Loucy (cell line): ENCODE results near the gene ZFPM1.

Experiments
- H2AFZ ChIP-seq: fragments of 200-600 bp; sonication (generic); 2 replicates; pipeline ENCODE4 v1.6.0; 2016; ENCODE audit warnings: antibody characterized with exemption, mild to moderate bottlenecking, low read length, moderate library complexity
- H3F3A ChIP-seq: fragments of 200-600 bp; 2 replicates; pipeline ENCODE4 v1.6.0; 2016; ENCODE audit warnings: antibody characterized with exemption, low read depth, mild to moderate bottlenecking
- H3K27me3 ChIP-seq: fragments of 200-600 bp; sonication (generic); 2 replicates; pipeline ENCODE4 v1.6.1; 2014; ENCODE audit warnings: low read length, mild to moderate bottlenecking; ENCODE audit not compliant: insufficient read depth, poor library complexity, severe bottlenecking
- H3K36me3 ChIP-seq: fragments of 200-600 bp; sonication (generic); 2 replicates; pipeline ENCODE4 v1.6.1; 2016; ENCODE audit warnings: low read length; ENCODE audit not compliant: insufficient read depth
- H3K4me1 ChIP-seq: fragments of 200-600 bp; sonication (generic); 2 replicates; pipeline ENCODE4 v1.5.1; 2014; ENCODE audit warnings: low read length, mild to moderate bottlenecking; ENCODE audit not compliant: insufficient read depth, poor library complexity, severe bottlenecking
- H3K4me2 ChIP-seq: fragments of 200-600 bp; sonication (generic); 2 replicates; pipeline ENCODE4 v1.6.0; 2014; ENCODE audit warnings: antibody characterized with exemption, low read length, low read depth, mild to moderate bottlenecking; ENCODE audit not compliant: poor library complexity, severe bottlenecking
- H3K4me3 ChIP-seq: fragments of 200-600 bp; sonication (generic); 2 replicates; pipeline ENCODE4 v1.5.1; 2014; ENCODE audit warnings: low read length, mild to moderate bottlenecking, mixed read lengths; ENCODE audit not compliant: poor library complexity, severe bottlenecking
- H3K79me2 ChIP-seq: fragments of 200-600 bp; sonication (generic); 2 replicates; pipeline ENCODE4 v1.6.1; 2014; ENCODE audit warnings: low read length; ENCODE audit not compliant: insufficient read depth
- H3K9ac ChIP-seq: fragments of 200-600 bp; sonication (generic); 2 replicates; pipeline ENCODE4 v1.6.0; 2014; ENCODE audit warnings: mild to moderate bottlenecking, low read depth, low read length, moderate library complexity; ENCODE audit not compliant: poor library complexity, severe bottlenecking
- H3K9me2 ChIP-seq: fragments of 200-600 bp; sonication (generic); replicated peaks from 2 replicates; pipeline ENCODE4 v1.6.1; 2016; ENCODE audit warnings: low read depth, low read length, mixed read lengths
- H3K9me3 ChIP-seq: fragments of 200-600 bp; sonication (generic); 2 replicates; pipeline ENCODE4 v1.6.1; 2014; ENCODE audit warnings: mild to moderate bottlenecking, antibody characterized with exemption, low read length, low read depth; ENCODE audit not compliant: insufficient read depth
- H4K20me1 ChIP-seq: fragments of 200-600 bp; sonication (generic); 2 replicates; pipeline ENCODE4 v1.6.0; 2014; ENCODE audit warnings: antibody characterized with exemption, low read length, mild to moderate bottlenecking; ENCODE audit not compliant: insufficient read depth, poor library complexity, severe bottlenecking
- CTCF ChIP-seq: fragments of 200-600 bp; sonication (generic); conservative IDR thresholded peaks from 2 replicates; pipeline ENCODE4 v1.5.1; 2014; ENCODE audit warnings: mild to moderate bottlenecking, antibody characterized with exemption, low read length
- EZH2phosphoT487 ChIP-seq: fragments of 200-600 bp; IDR thresholded peaks from 2 replicates; pipeline ENCODE4 v1.6.1; 2018; ENCODE audit warnings: antibody characterized with exemption, mild to moderate bottlenecking, moderate library complexity, borderline replicate concordance

ZFPM1 gene

GRCh38 chr16:88433632-88434352 lies 19.3 kb upstream of the ZFPM1 start:
- no peaks in the 10 kb centered on the region for H3F3A ChIP-seq
- no peaks in the 10 kb centered on the region for H3K9me2 ChIP-seq
- no peaks in the 10 kb centered on the region for H3K36me3 ChIP-seq
- no peak overlapping the region for H3K4me2 ChIP-seq
- no peaks in the 10 kb centered on the region for H3K27me3 ChIP-seq
- no peaks in the 10 kb centered on the region for H3K9me3 ChIP-seq
- no peak overlapping the region for H2AFZ ChIP-seq
- H3K9ac ChIP-seq: no peak overlapping the region
- H3K4me1 ChIP-seq: no peaks in the 10 kb centered on the region
- no peak overlapping the region for H3K4me3 ChIP-seq
- H4K20me1 ChIP-seq: no peaks in the 10 kb centered on the region
- no peak for TF ChIP-seq EZH2phosphoT487
- TF ChIP-seq CTCF: no peak
- peaks cover 5% of the 10 kb centered on the region for H3K79me2 ChIP-seq

GRCh38 chr16:88434353-88434690 lies 18.8 kb upstream of the ZFPM1 start:
- no peaks in the 10 kb centered on the region for H3F3A ChIP-seq
- no peaks in the 10 kb centered on the region for H3K27me3 ChIP-seq
- no peak for TF ChIP-seq CTCF
- TF ChIP-seq EZH2phosphoT487: no peak
- H3K4me2 ChIP-seq: no peak overlapping the region
- no peaks in the 10 kb centered on the region for H3K9me3 ChIP-seq
- no peak overlapping the region for H3K4me3 ChIP-seq
- H2AFZ ChIP-seq: no peak overlapping the region
- H4K20me1 ChIP-seq: no peaks in the 10 kb centered on the region
- H3K9ac ChIP-seq: no peak overlapping the region
- H3K9me2 ChIP-seq: no peaks in the 10 kb centered on the region
- no peaks in the 10 kb centered on the region for H3K36me3 ChIP-seq
- H3K4me1 ChIP-seq: no peaks in the 10 kb centered on the region
- H3K79me2 ChIP-seq: peaks cover 5% of the 10 kb centered on the region

GRCh38 chr16:88434746-88435145 lies 18.3 kb upstream of the ZFPM1 start:
- H3K27me3 ChIP-seq: no peaks in the 10 kb centered on the region
- no peaks in the 10 kb centered on the region for H3K36me3 ChIP-seq
- peaks cover 4% of the 10 kb centered on the region for H3K79me2 ChIP-seq
- TF ChIP-seq EZH2phosphoT487 (no peak), CTCF (no peak)
- H3K4me1 ChIP-seq: no peaks in the 10 kb centered on the region
- no peak overlapping the region for H3K4me3 ChIP-seq
- no peak overlapping the region for H2AFZ ChIP-seq
- H3K9me3 ChIP-seq: no peaks in the 10 kb centered on the region
- no peaks in the 10 kb centered on the region for H4K20me1 ChIP-seq
- H3K4me2 ChIP-seq: no peak overlapping the region
- H3K9me2 ChIP-seq: no peaks in the 10 kb centered on the region
- no peak overlapping the region for H3K9ac ChIP-seq
- no peaks in the 10 kb centered on the region for H3F3A ChIP-seq
